Inferior parietal cortex (tissue), 1 donor: Measurements from ENCODE around the gene ZNRD2.

Experiments
- DNase-seq: peaks from one replicate; pipeline ENCODE4 v3.0.0-alpha.2; 2016; ENCODE audit errors: extremely low spot score

ZNRD2 gene

GRCh38 chr11:65573391-65574079 lies 3.3 kb downstream of the ZNRD2 start:
- no peak for DNase-seq

GRCh38 chr11:65574109-65574810 lies 4.0 kb downstream of the ZNRD2 start:
- peak; percentile 77 for DNase-seq

GRCh38 chr11:65574811-65575567 lies 4.7 kb downstream of the ZNRD2 start:
- DNase-seq, result no peak

GRCh38 chr11:65575568-65576231 lies 5.4 kb downstream of the ZNRD2 start, which contains the start of gene EHBP1L1:
Gene EHBP1L1, plus strand, starts transcription at chr11:65576053. Its CDS starts 250 bp downstream, at chr11:65576303.
- DNase-seq, result no peak

- DNase-seq, result no peak
Observed at GRCh38 chr11:65576232-65576866, 6.1 kb downstream of the ZNRD2 start.

- no peak for DNase-seq
Observed at GRCh38 chr11:65576867-65577755, 6.8 kb downstream of the ZNRD2 start.

GRCh38 chr11:65577756-65578109 lies 7.5 kb downstream of the ZNRD2 start:
- no peak for DNase-seq

- no peak for DNase-seq
Observed at GRCh38 chr11:65578134-65578533, 7.9 kb downstream of the ZNRD2 start.

- no peak for DNase-seq
Observed at GRCh38 chr11:65578667-65579066, 8.4 kb downstream of the ZNRD2 start.

GRCh38 chr11:65579291-65579690 lies 9.0 kb downstream of the ZNRD2 start:
- no peak for DNase-seq

GRCh38 chr11:65580031-65580692 lies 9.9 kb downstream of the ZNRD2 start:
- DNase-seq, result no peak

- no peak for DNase-seq
Observed at GRCh38 chr11:65580756-65581155, 10.5 kb downstream of the ZNRD2 start.

GRCh38 chr11:65581928-65582327 lies 11.7 kb downstream of the ZNRD2 start:
- DNase-seq, result no peak

GRCh38 chr11:65583589-65583988 lies 13.3 kb downstream of the ZNRD2 start:
- no peak for DNase-seq

- DNase-seq, result no peak
Observed at GRCh38 chr11:65584106-65584505, 13.8 kb downstream of the ZNRD2 start.

- no peak for DNase-seq
Observed at GRCh38 chr11:65584723-65585171, 14.5 kb downstream of the ZNRD2 start.

- no peak for DNase-seq
Observed at GRCh38 chr11:65585396-65586246, 15.3 kb downstream of the ZNRD2 start.

GRCh38 chr11:65586247-65586630 lies 16.0 kb downstream of the ZNRD2 start:
- no peak for DNase-seq

- DNase-seq, result no peak
Observed at GRCh38 chr11:65586676-65587075, 16.4 kb downstream of the ZNRD2 start.
